Stimulated activated CD8-positive, alpha-beta memory T cell treated with anti-CD3 and anti-CD28 coated beads, Interleukin-12 subunit alpha, Interleukin-12 subunit beta, amount 100 ng/mL, for 24 hours (primary cell): ENCODE results near the gene ZDHHC11B.
"Not testable (repeated sequence)": the region's sequence is repeated elsewhere in the genome, so short reads cannot be mapped to it uniquely, and the experiment has no call there.

ENCODE experiments used
- DNase-seq: peaks from one replicate; pipeline ENCODE4 v3.0.0-alpha.2; 2020; ENCODE audit errors: extremely low read depth

ZDHHC11B gene

GRCh38 chr5:766666-767431 lies 17.7 kb downstream of the ZDHHC11B start:
- DNase-seq = no peak

GRCh38 chr5:765948-766631 lies 18.4 kb downstream of the ZDHHC11B start:
- DNase-seq = no peak

GRCh38 chr5:763998-764781 lies 20.3 kb downstream of the ZDHHC11B start:
- no peak for DNase-seq

GRCh38 chr5:763397-763796 lies 21.1 kb downstream of the ZDHHC11B start:
- no peak for DNase-seq

- not testable (repeated sequence) for DNase-seq
Observed at GRCh38 chr5:762996-763395, 21.5 kb downstream of the ZDHHC11B start.

GRCh38 chr5:761854-762710 lies 22.4 kb downstream of the ZDHHC11B start:
- no peak for DNase-seq

GRCh38 chr5:761059-761771 lies 23.3 kb downstream of the ZDHHC11B start:
- no peak for DNase-seq

- DNase-seq = no peak
Observed at GRCh38 chr5:760363-761058, 24.0 kb downstream of the ZDHHC11B start.

- DNase-seq = no peak
Observed at GRCh38 chr5:759781-760362, 24.7 kb downstream of the ZDHHC11B start.

GRCh38 chr5:759111-759751 lies 25.3 kb downstream of the ZDHHC11B start:
- no peak for DNase-seq

- DNase-seq = no peak
Observed at GRCh38 chr5:758698-759053, 25.9 kb downstream of the ZDHHC11B start.

GRCh38 chr5:757931-758697 lies 26.4 kb downstream of the ZDHHC11B start:
- no peak for DNase-seq

GRCh38 chr5:757346-757930 lies 27.1 kb downstream of the ZDHHC11B start:
- DNase-seq = no peak

GRCh38 chr5:756865-757345 lies 27.6 kb downstream of the ZDHHC11B start:
- DNase-seq = no peak

GRCh38 chr5:756171-756570 lies 28.4 kb downstream of the ZDHHC11B start:
- no peak for DNase-seq

GRCh38 chr5:754143-754632 lies 30.3 kb downstream of the ZDHHC11B start:
- not testable (repeated sequence) for DNase-seq

- not testable (repeated sequence) for DNase-seq
Observed at GRCh38 chr5:753567-754142, 30.9 kb downstream of the ZDHHC11B start.
